WTC11 (cell line): ENCODE measurements around the gene FOXP1.

Source experiments
- AR ChIP-seq: fragments of 250-450 bp; sonication (Bioruptor Pico); IDR thresholded peaks from 2 replicates; pipeline ENCODE4 v1.9.0; 2021; ENCODE audit warnings: mild to moderate bottlenecking
- ATF2 ChIP-seq: sonication (generic); formaldehyde crosslinking; IDR thresholded peaks from 2 replicates; pipeline ENCODE4 v1.8.1; 2022; ENCODE audit warnings: low read depth, missing genetic modification reagents, borderline replicate concordance
- CBFB ChIP-seq: sonication (generic); formaldehyde crosslinking; IDR thresholded peaks from 2 replicates; pipeline ENCODE4 v1.8.1; 2022; ENCODE audit warnings: mild to moderate bottlenecking, low read depth, missing genetic modification reagents
- CREB1 ChIP-seq: sonication (generic); formaldehyde crosslinking; IDR thresholded peaks from 2 replicates; pipeline ENCODE4 v1.8.0; 2023; ENCODE audit warnings: mild to moderate bottlenecking, missing genetic modification reagents
- GABPB1 ChIP-seq: sonication (generic); formaldehyde crosslinking; IDR thresholded peaks from 2 replicates; pipeline ENCODE4 v1.8.1; 2023; ENCODE audit warnings: mild to moderate bottlenecking, missing genetic modification reagents
- IRF1 ChIP-seq: sonication (generic); formaldehyde crosslinking; IDR thresholded peaks from 2 replicates; pipeline ENCODE4 v1.8.0; 2023; ENCODE audit warnings: missing genetic modification reagents
- IRF2 ChIP-seq: sonication (generic); formaldehyde crosslinking; IDR thresholded peaks from 2 replicates; pipeline ENCODE4 v1.8.0; 2022; ENCODE audit warnings: low read depth, missing genetic modification reagents, borderline replicate concordance
- JUN ChIP-seq: sonication (generic); formaldehyde crosslinking; IDR thresholded peaks from 2 replicates; pipeline ENCODE4 v1.8.0; 2023; ENCODE audit warnings: mild to moderate bottlenecking, missing genetic modification reagents
- TP53 ChIP-seq: sonication (generic); formaldehyde crosslinking; IDR thresholded peaks from 2 replicates; pipeline ENCODE4 v1.8.1; 2023; ENCODE audit warnings: mild to moderate bottlenecking, missing genetic modification reagents
- ZNF138 ChIP-seq: sonication (generic); formaldehyde crosslinking; conservative IDR thresholded peaks from 2 replicates; pipeline ENCODE4 v1.8.1; 2022; ENCODE audit warnings: mild to moderate bottlenecking, moderate library complexity, missing genetic modification reagents
- TF ChIP-seq, protein P1 (sequence below): sonication (generic); formaldehyde crosslinking; conservative IDR thresholded peaks from 2 replicates; pipeline ENCODE4 v1.8.1; 2022; ENCODE audit warnings: mild to moderate bottlenecking, missing genetic modification reagents
- TF ChIP-seq, protein P2 (sequence below): fragments of 250-450 bp; sonication (Bioruptor Pico); IDR thresholded peaks from 2 replicates; pipeline ENCODE4 v2.1.2; 2022; ENCODE audit warnings: mild to moderate bottlenecking, moderate library complexity
- TF ChIP-seq, protein P3 (sequence below): fragments of 200-600 bp; IDR thresholded peaks from 2 replicates; pipeline ENCODE4 v1.8.0; 2022; ENCODE audit warnings: antibody characterized with exemption

- no peak for TF ChIP-seq AR (CRISPR knock-in tag)
- TF ChIP-seq, protein P1, sequence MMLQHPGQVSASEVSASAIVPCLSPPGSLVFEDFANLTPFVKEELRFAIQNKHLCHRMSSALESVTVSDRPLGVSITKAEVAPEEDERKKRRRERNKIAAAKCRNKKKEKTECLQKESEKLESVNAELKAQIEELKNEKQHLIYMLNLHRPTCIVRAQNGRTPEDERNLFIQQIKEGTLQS: no peak
- TF ChIP-seq JUN: no peak
- no peak for TF ChIP-seq TP53 (CRISPR knock-in tag)
- TF ChIP-seq, protein P2, sequence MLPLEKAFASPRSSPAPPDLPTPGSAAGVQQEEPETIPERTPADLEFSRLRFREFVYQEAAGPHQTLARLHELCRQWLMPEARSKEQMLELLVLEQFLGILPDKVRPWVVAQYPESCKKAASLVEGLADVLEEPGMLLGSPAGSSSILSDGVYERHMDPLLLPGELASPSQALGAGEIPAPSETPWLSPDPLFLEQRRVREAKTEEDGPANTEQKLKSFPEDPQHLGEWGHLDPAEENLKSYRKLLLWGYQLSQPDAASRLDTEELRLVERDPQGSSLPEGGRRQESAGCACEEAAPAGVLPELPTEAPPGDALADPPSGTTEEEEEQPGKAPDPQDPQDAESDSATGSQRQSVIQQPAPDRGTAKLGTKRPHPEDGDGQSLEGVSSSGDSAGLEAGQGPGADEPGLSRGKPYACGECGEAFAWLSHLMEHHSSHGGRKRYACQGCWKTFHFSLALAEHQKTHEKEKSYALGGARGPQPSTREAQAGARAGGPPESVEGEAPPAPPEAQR: no peak
- no peak for TF ChIP-seq CBFB
- TF ChIP-seq, protein P3, sequence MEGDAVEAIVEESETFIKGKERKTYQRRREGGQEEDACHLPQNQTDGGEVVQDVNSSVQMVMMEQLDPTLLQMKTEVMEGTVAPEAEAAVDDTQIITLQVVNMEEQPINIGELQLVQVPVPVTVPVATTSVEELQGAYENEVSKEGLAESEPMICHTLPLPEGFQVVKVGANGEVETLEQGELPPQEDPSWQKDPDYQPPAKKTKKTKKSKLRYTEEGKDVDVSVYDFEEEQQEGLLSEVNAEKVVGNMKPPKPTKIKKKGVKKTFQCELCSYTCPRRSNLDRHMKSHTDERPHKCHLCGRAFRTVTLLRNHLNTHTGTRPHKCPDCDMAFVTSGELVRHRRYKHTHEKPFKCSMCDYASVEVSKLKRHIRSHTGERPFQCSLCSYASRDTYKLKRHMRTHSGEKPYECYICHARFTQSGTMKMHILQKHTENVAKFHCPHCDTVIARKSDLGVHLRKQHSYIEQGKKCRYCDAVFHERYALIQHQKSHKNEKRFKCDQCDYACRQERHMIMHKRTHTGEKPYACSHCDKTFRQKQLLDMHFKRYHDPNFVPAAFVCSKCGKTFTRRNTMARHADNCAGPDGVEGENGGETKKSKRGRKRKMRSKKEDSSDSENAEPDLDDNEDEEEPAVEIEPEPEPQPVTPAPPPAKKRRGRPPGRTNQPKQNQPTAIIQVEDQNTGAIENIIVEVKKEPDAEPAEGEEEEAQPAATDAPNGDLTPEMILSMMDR: no peak
- no peak for TF ChIP-seq IRF1 (CRISPR knock-in tag)
- TF ChIP-seq ZNF138 (CRISPR knock-in tag): no peak
- TF ChIP-seq IRF2 (CRISPR knock-in tag): no peak
- no peak for TF ChIP-seq CREB1 (CRISPR knock-in tag)
- no peak for TF ChIP-seq ATF2 (CRISPR knock-in tag)
- TF ChIP-seq GABPB1 (CRISPR knock-in tag): no peak
Measured at GRCh38 chr3:71125738-71126137, 457.8 kb downstream of the FOXP1 start.
